HG03378 (cell line): Measurements from ENCODE around the gene SLC6A11.

ENCODE experiments used
- ATAC-seq: cut with Tn5 transposase; IDR thresholded peaks from one replicate; pipeline ENCODE4 v1.9.1; 2021; ENCODE audit warnings: mild to moderate bottlenecking, moderate library complexity; ENCODE audit not compliant: unreplicated experiment

The SLC6A11 gene

DNA sequence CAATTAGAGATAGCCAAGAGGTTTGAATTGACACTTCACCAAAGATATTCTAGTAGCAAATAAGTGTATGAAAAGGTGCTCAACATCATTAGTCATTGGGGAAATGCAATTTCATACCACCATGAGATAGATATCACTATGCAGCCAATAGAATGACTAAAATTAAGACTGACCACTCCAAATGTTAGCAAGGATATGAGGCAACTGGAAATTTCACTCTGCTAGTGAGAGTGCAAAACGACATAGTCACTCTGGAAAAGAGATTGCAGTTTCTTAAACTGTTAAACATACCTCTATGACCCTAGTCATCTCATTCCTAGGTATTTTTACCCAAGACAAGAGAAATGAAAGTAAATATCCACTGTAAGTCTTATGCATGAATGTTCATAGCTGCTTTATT, 27.6 kb upstream of the SLC6A11 start:
- ATAC-seq, result no peak

DNA sequence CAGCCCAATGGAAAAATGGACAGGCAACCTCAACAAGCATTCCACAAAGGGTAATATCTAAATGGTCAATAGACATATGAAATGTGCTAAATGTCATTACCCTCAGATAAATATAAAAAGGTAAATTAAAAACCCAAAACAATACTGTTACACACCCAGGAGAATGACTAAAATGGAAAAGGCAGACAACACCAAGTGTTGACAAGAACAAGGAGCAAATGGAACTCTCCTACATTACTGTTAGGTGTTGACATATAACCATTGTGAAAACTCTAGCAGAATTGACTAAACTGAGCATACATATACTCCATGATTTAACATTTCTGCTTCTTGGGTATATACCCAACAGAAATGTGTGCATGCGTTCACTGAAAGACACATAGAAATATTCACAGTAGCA, 25.3 kb upstream of the SLC6A11 start:
- ATAC-seq, result no peak

DNA sequence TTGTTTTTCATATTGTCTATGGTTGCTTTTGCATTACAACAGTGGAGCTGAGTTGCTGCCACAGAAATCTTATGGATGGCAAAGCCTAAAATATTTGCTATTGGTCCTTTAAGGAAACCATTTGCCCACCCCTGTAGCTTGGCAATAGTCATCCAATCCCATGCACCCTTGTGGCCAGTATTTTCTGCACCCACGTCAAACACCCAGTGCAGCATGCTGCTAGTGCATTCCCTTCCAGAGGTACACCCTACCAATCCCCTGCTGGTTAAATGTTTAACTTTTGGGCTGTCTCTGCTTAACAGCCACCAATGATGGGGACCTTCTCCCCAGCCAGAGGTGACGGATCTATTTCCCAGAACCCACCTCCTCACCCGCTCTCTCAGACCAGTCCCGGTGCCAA, 23.8 kb upstream of the SLC6A11 start:
- ATAC-seq, result no peak

DNA sequence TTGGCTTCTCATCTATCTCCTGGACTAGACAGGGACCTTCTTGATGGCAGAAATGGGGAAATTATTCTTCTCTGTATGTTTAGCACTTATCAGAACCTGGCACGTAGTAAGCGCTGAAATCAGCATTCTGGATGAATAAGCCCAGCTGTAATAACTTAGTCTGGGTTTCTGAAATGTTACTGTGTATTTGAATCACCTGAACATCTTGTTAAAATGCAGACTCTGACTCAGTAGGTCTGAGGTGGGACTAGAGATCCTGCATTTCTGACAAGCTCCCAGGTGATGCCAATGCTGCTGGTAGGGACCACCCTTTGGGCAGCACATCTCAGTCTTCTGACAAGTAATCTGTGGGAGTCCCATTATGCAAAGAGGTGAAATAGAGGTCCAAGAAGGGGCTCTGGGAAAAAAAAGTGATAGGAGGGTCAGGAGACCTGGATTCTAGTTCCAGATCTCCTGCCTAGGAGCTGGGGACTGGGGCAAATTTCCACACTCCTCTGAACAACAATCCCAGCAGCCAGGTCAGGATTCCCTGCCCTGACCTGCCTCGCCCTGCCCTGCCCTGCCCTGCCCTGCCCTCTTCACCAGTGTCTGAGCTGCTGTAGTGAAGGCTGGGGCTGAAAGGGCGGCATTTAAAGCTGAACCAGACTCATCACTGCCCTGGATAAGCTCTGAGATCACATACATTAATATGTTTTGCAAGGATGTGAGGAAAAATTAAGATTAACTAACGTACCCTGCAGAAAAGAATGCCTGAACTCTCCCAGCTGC, 17.2 kb upstream of the SLC6A11 start:
- no peak for ATAC-seq

DNA sequence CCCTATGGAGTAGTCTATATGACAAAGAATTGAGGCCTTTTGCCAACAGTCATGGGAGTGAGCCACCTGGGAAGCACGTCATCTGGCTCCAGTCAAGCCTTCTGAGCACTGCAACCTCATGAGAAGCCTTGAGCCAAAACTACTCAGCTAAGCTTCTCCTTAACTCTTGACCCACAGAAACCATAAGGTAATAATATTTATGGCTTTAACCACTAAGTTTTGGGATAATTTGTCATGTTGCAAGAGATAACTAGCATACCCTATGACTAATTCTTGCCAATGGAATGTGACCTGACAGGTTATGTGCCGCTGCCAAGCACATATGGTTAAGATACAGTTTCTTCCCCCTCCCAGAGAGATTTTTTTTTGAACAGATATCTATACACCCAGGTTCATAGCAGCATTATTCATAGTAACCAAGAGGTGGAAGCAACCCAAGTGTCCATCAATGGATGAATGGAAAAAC, 11.8 kb upstream of the SLC6A11 start:
- ATAC-seq, result no peak

DNA sequence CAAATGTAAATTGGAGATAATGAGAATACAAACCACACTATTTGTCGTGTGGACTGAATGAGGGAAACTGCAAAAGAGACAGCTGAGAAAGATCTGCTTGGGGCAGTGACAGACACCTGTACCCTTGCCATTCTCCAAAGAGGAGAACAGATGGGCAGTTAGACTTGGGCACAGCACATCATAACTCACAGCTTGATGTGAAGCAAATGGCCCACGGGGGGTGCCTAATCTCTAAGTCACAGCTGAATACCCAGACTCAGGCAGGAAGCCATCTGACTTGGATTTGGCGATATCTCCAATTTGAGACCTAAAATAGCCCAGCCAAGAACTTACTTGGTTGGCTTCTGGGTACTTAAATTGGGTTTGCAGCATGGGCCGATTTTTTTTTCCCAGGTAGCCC, 10.0 kb upstream of the SLC6A11 start:
- no peak for ATAC-seq

DNA sequence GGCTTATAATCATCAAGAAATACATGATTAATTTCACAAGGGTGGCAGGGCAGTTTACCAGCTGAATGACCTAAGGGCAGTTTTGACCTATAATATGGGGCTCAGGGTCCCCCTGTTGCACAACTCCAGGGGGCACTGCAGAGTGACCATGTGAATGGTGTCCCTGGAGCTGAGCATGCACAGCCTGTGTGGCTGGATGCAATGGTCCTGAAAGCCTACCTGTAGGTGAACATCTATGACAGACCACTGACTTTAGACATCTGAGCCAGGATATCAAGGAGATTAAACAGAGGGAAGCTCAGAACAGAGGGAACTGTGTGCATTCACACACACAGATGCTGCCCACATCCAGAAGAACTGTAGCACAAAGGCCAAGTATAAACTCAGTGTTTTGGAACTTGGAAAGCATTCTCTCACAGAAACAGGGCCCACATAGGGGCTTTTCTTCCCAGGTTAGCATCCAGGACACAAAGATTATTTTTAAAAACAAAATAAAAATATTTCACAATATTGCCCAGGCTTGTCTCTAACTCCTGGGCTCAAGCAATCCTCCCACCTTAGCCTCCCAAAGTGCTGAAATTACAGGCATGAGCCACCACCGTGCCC, 7.8 kb upstream of the SLC6A11 start:
- ATAC-seq, result no peak

DNA sequence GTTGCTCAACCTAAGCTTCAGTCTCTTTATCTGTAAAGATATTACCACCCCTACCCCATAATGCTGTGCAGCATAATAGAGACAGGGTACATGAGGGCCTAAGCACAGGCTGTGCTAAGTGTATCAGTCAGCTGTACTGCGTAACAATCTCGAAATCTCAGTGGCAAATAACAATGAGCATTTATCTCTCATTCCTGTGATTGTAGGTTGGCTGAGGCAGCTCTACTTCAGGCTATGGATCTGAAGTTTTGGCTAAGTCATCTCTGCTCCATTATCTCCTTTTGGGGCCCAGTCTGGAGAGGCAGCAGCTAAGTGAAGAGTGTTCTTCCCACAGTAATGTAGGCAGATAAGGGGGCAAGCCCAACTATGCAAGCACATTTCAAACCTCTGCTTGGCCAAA, 7.1 kb upstream of the SLC6A11 start:
- no peak for ATAC-seq

DNA sequence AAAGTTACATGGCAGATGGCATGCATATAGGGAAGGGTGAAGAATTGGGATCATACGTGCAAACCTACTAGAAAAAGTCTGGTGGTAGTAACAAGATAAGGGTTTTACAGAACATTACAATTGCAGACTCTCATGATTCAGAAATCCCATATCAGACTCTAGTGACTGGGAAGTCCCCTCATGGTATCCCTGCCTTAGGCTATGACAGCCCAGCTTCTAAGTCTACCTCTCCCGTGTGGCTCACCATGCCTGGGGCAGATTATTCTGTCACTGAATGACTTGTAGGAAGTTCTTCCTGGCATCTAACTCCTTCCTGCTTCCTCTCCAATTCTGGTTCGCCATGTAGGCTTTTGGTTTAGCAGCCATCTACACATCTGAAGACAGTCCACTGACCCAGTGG, 5.7 kb upstream of the SLC6A11 start:
- no peak for ATAC-seq

DNA sequence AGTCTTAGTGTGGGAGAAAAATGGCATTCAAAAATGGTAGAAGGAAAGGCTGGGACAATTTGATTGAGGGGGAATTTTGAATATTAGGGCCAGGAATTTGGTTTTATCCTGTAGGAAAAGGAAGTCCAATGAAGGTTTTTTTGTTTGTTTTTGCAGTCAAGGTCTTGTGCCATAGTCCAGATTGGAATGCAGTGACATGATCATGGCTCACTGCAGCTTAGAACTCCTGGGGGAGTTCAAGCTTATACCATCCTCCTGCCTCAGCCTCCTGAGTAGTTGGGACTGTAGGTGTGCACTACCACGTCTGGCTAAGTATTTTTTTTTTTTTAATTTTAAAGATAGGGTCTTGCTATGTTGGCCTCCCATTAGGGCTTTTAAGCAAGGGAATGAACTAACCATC, 2.6 kb upstream of the SLC6A11 start:
- ATAC-seq, result no peak

DNA sequence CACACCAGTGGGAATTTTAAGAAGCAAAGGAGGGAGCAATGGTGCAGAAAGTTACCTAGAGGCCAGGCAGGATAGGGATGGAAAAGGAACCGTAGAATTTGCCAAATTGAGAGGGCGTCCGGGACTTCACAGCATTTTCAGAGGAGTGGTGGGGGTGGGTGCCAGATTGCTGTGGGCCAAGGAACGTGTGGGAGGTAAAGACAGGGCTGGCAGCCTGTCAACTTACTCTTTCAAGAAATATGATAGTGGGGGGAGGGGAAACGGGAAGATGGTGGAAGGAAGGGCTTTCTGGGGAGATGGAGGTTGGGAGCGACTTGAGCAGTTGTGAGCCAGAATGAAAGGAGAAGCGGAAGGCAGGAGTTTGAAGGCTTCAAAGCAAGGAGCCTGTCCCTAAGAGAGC, 1.4 kb upstream of the SLC6A11 start:
- no peak for ATAC-seq

DNA sequence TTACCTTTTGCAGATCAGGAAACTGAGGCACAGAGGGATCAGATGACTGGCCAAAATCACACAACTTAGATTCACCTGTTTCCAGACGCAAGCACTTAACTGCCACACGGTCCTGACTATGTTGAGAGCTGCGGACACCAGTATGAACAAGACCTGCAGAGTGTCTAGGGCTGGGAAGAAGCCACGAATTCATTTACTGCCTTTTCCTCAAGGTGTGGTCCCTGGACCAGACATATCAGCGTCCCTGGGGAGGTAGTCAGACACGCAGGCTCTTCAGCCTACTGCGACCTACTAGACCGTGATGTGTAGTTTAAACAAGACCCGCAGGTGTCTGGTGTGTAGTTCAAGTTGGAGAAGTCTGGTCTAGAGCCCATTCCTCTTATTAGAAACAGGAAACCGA, 541 bp upstream of the SLC6A11 start:
- no peak for ATAC-seq

DNA sequence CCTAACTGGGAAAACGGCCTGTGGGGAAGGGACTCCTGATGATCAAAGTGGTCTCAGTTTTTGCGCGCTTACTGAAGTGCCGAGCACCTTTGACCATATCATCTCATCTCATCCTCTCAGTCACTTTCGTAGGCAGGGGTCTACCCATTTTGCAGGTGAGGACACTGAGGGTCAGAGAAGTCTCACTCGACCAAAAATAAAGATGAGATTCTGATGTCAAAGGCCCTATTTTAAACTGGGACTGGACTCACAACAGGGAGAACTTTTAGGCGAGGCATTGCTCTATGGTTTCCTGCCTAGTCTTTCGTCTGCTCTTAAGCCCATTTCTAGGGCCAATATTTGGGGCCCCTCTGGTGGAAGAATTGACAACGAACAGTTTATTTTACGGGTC, 830 bp downstream of the SLC6A11 start:
- ATAC-seq, result no peak

DNA sequence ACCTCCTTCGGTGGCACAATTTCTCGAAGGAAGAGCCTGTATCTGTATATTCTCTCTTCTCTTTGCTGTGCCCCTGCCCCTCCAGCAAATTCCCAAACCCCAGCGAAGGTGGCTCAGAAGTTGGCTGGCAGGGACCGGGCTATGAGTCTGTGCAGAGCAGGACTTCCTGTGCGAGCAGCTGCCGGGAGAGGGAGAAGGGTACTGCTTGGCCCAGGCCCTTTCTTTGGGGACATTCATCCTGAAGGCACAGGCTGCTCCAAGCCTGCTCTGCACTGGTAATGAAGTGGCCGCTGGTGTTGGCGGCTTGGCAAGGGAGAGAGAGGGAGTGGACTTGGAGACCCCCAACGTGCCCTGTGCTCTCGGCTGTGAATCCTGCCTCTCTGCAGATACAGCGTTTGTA, 1.5 kb downstream of the SLC6A11 start:
- no peak for ATAC-seq

DNA sequence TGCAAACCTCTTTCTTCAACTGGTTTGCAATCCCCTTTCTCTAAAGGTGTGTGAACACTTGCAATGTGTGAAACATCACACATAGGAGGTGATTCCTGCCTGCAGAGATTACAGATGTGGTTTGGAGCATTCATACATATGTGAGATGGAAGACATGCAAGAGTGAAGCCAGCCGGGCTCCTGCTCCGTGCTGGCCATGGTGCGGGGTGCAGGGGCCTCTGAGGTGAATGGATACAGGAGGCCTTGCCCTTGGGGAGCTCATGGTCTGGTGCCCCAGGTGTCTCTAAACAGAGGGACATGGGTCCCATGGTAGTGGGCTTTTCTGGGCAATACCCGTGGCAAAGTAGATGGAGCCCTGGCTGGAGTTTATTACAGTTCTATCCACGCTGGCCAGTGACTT, 6.0 kb downstream of the SLC6A11 start:
- no peak for ATAC-seq

DNA sequence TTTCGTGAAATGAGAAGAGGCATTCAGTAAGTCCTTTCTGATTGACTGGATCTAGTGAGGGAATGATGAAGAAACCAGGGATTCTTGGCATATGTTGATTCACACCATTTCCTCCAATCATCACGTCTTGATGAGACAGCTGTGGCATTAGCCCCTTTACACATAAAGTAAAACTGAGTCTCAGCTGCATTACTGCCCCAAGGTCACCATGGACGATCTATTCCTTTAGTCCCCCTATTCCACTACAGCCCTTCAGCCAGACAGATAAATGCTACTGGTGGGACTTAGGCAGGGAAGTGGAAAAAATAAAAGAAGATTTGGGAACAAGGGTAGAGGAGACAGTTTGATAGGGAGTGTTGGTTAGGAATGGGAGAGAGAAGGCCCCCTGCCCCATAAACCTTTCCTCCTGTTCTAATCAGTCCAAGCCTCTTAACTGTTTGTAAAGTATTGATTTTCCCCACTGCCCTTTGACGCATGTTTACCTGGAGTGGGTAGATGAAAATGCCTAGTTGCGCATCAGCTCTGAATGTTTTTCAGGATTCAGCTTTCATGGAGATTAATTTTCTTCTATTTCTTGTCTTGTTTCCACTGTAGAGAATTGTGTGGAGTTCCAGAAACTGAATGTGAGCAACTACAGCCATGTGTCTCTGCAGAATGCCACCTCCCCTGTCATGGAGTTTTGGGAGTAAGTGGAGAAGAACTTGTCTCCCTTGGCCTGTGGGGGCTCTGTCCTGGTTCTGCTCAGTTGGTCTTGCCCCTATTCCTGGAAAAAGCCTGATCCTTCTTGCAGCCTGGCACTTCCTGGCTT, 6.9 kb downstream of the SLC6A11 start:
- no peak for ATAC-seq

DNA sequence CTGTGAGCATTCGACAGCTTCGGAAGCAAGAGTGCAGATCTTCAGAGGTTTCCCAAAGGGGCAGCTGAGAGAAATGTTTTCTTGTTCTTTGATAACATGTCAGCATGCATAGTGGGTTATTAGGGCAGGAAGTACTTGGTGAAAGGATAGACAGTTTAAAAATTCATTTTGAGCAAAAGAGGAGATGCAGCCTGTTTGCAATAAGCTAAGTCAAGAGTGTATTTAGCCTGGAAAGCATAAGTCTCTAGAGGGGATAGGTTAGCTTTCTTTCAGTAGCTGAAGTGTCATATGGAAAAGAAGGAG, 7.4 kb downstream of the SLC6A11 start:
- no peak for ATAC-seq

DNA sequence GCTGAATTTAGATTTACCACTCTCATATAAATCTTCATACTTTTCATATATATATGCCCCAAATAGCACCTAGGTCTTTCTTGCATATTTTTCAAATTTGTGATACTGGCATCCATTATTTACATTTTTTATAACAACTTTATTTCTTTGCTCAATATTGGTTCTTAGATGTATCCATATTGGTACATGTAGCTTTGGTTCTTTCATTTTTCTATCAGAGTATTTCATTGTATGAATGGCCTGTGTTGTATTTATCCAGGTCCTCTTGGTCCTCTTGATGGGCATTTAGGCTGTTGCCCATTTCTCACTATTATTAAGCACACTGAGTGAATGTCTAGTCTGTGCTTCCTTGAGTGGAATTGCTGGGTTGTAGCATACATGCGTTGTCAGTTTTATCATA, 8.4 kb downstream of the SLC6A11 start:
- ATAC-seq, result no peak

DNA sequence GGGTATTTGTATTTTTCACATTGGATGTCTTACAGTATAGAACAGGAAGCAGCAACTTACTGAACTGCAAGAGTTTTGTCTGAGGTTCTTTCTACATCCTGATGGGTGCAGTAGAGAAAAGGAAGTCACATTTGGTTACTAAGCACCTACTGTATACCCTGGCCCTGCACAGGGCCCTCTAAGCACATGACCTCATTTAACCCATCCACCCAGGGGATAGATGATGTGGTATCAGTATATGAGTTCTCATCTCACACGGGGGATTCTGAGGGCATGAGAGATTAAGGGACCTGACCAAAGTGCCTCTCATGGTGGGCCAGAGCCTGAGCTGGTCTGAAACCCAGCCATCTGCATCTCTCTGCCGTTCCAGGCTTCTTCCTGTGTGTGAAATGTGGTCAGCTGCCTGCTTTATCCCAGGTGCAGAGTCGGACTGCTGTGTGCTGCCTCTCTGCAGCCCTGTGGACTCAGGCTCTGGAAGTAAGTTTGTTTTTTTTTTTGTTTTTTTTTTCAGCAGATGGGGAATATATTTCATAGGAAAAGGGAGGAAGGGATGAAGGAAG, 17.9 kb downstream of the SLC6A11 start:
- ATAC-seq, result no peak

DNA sequence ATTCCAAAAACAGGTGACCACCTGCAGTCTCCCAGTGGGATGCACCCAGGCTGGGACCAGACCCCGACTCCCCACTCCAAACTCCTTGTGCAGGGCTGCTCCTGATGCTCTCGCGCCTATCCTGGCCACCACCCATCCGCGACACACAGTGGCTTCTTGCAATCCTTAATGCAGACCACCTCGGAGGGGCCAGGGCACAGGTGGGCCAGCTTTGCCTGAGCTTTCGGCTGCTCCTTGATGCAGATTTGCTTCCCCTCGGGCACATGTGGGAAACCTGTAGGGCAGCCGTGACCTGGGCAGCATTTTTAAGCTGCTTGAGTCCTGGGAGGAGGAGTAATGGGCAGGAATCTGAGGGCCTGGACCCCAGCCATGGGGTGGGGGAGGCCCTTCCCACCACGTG, 18.9 kb downstream of the SLC6A11 start:
- no peak for ATAC-seq

DNA sequence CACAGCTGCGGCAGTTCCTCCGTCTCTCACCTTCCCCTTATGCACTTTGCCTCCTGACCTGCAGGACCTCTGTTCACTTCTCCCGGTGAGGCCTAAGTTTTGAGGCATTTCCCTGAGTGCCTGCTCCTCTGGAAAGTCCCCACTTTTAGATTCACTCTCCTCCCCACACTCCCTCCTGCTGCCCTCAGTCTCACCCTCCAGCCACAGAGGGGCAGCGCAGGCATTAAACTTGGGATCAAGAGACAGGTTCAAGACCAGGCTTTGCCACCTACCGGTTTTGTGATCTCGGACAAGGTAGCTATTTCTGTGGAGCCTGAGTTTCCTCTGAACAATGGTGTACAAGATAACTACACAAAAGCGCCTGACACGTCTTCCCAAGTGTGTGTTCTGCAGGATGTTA, 19.4 kb downstream of the SLC6A11 start:
- no peak for ATAC-seq

DNA sequence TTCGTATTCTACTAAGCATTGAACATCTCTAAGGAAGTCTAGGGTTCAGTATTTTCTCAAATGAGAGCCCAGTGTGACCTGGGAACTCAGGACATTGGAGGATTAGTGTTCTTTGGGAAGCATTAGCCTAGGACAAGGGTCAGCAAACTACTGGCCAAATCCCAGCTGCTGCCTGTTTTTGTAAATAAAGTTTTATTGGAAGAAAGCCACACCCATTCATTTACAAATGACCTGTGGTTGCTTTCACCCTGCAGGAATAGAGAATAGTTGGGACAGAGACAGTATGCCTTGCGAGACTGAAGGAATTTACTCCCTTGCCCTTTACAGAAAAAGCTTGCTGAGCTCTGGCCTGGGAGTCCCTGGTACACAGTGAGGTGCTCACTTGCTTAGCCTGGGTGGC, 20.6 kb downstream of the SLC6A11 start:
- ATAC-seq, result no peak
